GM19395 (cell line): ENCODE data around the gene SCAI.
"Not testable (repeated sequence)": the region's sequence is repeated elsewhere in the genome, so short reads cannot be mapped to it uniquely, and the experiment has no call there.

Source experiments
- ATAC-seq: cut with Tn5 transposase; IDR thresholded peaks from one replicate; pipeline ENCODE4 v1.9.1; 2021; ENCODE audit warnings: mild to moderate bottlenecking, moderate library complexity; ENCODE audit not compliant: unreplicated experiment

SCAI gene

DNA sequence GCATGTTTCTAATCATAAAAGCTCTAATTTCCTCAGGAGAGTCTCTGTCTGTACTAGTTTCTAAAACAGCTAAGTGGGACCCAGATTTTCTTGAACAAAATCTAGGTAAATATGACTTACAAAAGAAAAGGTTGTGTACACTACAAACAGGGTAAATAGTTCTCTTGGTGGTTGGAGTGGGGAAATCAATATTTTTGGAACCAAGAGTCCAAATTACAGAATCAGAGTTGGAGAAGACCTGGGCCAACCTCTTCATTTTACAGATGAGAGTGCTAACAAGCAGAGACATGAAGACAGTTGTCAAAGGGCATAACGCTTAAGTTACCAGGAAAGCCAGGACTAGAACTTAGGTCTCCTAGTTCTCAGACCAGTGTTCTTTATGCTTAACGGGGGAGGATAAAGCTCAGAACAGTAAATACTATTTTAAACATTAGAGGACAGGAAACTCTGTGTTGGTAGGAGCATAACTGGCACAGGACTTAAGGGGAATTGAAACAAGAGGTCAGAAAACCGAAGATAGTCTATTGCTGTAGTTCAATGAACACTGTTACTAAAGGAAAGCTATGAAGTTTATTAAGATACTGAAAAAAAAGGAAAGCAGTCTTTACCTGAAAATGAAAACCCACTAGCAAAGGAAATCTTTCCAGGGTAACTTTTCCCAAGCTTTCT lies 193.1 kb downstream of the SCAI start:
- no peak for ATAC-seq

DNA sequence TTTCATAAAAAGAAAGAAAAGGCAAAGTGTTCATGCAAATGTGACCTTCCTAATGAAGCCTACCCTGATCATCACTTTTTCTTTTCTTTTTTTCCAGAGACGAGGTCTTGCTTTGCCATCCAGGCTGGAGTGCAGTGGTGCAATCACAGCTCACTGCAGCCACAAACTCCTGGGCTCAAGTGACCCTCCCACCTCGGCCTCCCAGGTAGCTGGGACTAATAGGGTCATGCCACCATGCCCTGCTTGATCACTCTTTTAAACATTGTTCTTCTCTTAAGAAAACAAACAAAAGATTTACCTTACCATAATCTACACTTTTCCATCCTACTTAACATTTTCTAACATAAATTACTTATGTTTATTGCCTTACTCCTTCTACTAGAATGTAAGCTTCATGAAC lies 193.9 kb downstream of the SCAI start:
- no peak for ATAC-seq

DNA sequence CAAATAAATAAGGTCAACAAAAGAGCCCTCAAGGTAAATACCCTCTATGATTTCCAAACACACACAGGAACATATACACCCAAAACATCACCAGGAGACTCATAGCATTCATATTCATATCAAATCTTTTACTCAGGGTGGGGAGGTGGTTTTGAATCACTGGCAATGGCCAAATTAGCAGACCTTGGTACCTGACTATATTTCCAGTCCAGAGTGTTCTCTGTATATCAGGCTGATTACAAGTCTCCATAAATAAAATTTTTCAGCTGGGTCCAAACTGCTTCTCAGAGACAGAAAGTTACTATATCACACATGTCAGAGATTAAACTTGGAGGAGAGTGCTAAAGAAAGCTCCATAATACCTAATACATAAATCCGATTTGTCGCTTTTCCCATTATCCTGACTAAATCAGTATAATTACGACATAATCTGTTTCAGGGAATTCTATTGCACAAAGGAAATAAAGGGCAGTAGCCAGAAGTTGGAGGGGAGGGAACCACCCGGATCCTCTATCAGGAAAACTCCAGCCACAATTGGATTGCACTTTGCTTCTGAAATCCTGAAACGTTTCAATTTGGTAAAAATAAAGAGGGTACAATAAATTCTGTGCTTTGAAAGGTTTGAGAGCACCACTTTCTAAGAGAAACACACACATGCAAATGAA lies 195.5 kb downstream of the SCAI start:
- ATAC-seq, result no peak

- no peak for ATAC-seq
These were observed 197.2 kb downstream of the SCAI start for GRCh38 chr9:124946167-124946566.

DNA sequence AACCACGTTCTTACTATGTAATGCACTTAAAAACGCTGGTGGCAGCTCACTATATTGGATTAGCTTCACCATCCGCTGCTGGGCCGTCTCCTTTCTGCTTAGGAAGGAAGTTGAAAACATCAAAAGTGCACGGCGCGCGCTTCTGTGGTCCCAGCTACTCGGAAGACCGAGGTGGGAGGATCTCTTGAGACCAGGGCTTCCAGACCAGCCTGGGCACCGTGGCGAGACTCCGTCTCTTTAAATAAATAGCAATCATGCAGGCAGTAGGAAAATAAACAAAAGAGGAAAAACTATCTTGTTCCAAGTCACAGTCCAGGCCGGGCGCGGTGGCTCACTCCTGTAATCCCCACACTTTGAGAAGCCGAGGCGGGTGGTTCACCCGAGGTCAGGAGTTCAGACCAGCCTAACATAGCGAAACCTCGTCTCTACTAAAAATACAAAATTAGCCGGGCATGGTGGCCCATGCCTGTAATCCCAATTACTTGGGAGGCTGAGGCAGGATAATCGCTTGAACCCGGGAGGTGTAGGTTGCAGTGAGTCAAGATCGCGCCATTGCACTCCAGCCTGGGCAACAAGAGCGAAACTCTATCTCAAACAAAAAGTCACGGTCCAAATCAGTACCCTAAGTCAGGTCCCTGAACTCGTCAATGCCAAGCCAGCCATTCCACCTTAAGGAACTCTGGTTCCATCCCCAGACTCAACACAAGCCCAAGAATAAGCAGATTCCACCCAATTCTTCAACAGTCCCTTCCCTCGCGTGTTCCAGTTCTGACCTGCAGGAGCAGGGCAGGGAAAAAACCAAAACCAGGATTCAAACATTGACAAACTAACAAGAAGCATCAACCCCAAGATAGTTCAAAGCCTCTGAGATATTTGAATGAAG lies 201.4 kb downstream of the SCAI start:
- peak; percentile 39 for ATAC-seq

DNA sequence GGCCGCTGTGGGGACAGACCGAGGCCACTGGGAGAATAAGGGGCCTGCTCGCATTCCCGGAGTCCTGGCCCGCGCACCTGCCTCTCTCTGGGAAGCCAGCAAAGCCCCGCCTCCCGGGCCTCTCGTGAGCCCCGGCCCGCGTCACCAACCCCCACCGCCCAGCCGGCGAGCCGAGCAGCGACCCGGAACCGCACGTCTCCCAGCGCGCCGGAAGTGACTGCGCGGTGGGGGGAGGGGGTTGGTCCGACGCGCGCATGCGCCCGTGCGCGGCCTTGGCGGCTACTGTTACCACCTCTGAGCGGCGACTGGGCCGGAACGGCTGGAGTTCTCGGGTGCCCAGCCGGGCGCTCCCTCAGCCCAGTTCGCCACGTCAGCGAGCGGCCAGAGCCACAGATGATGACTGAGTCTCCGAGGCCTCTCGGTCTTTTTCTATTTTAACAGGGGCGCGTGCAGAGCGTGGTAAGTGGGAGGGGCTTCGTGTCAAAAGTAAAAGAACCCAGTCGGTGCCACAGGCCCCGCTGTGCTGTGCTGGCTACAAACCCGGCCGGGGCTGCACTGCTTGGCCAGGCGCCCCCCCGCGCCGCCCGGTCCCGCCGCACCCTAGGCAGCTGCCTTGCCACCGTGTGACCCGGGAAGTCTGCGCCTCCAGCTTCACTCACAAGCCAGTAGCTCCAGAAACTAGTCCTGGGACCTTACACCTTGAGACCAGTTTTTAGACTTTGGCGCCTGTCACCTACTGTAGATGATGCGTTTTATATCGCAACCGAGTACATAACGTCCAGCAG lies 202.2 kb downstream of the SCAI start, which contains the start of gene GOLGA1:
GOLGA1 (minus strand) TSS at position 190 of the 785 bp plus-strand sequence. CDS start 2,372 bp downstream, outside the sequence.
- ATAC-seq, result peak; percentile 77

DNA sequence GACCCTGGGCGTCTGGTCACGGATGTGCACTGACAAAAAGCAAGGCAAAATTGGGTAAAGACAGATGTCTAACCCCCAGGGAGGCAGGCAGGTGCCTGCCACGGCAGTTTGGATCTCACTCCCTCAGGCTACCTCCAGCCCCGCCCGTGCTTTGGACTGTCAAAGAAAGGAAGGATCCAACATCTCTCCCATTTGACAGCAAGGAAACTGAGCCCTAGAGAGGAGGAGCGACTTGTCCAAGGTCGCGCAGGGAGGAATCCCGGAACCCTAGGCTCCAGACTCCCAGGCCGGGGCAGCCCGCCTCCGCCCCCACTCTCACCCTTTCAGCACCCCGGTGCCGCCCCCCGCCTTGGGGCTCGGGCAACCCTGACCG lies 202.8 kb downstream of the SCAI start:
- peak; percentile 50 for ATAC-seq

GRCh38 chr9:124939944-124940343 lies 203.4 kb downstream of the SCAI start:
- no peak for ATAC-seq

DNA sequence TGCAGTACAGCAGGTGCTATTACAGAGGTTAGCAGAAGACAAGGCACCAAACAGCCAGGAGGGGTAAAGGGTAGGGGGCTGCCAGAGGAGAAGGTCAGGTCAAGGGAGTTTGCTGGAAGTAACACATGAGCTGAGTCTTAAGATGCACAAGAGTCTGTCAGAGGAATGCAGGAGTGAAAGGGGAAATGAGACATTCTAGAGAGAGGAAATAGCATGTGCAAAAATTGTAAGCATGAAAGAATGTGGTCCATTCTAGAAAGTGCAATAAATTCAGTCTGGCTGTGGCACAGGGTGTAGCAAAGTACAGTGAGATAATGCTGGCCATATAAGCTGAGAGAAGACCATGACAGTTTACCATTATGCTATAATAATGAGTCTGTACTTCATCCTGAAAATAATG lies 209.0 kb downstream of the SCAI start:
- no peak for ATAC-seq

DNA sequence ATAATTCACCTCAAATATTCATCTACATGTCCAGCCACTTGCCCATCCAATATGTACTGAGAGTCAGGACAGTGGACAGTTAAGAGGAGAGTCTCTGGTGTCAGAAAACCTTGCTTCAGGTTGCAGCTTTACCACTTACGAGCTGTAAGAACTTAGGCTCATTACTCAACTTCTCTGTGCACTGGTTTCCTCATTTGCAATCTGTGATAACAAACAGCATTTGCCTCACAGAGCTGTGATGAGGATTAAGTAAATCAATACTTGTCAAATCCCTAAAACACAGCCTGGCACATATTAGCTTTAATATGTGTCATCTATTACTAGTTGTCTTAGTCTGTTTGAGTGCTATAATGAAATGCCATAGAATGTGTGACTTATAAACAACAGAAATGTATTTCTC lies 211.0 kb downstream of the SCAI start:
- no peak for ATAC-seq

GRCh38 chr9:124929464-124929863 lies 213.9 kb downstream of the SCAI start:
- no peak for ATAC-seq

- no peak for ATAC-seq
These were observed 215.2 kb downstream of the SCAI start for GRCh38 chr9:124928116-124928515.

DNA sequence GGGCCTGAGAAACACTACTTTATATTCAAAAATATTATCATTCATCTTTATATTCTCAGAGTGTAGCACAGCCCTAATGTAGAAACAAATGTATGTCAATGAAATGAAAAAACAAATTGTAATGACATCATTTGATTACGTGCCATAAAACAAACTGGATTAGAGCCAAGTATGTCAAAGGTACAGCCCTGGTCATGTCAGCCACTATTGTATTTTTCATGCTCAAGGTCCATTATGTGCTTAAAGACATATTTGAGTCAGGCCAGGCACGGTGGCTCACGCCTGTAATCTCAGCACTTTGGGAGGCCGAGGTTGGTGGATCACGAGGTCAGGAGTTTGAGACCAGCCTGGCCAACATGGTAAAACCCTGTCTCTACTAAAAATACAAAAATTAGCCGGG lies 222.9 kb downstream of the SCAI start:
- ATAC-seq, result not testable (repeated sequence)

- no peak for ATAC-seq
These were observed 228.4 kb downstream of the SCAI start for GRCh38 chr9:124914753-124915405.

DNA sequence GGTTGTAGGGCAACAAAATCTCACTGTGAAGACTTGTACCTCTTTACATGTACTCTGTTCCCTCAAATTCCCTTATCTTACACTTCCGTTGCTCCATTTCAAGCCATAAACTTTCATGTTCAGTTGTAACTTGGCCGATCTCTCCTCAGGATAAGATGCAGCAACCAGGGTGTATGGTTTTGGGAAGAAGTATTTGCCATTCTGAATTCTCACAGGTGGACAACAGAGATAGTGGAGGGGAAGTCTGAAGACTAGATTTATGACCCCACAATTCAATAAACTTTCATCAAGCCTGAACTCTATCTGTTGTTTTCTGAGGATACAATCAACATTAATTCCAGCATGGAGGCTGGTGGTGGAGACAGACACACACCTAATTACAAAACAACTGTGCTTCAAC lies 229.9 kb downstream of the SCAI start:
- no peak for ATAC-seq

GRCh38 chr9:124911766-124912165 lies 231.6 kb downstream of the SCAI start:
- ATAC-seq, result no peak

- no peak for ATAC-seq
These were observed 235.2 kb downstream of the SCAI start for GRCh38 chr9:124908098-124908497.

DNA sequence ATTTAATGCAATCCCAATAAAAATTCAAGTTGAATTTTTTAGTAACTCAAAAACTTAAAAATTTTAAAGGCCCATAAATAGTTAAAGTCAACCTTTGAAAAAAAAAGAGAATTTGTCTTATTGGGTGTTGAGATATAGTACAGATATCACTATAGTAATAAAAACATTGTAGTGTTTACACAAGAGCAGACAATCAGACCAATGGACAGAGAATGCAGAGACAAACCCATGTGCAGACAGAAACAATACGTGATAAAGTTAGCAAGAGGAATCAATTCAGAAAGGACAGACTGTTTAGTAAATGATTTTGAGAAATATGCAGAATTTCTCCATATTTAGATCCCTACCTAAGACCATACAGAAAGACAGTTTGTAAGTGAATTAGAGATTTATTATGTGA lies 236.4 kb downstream of the SCAI start:
- ATAC-seq, result no peak

DNA sequence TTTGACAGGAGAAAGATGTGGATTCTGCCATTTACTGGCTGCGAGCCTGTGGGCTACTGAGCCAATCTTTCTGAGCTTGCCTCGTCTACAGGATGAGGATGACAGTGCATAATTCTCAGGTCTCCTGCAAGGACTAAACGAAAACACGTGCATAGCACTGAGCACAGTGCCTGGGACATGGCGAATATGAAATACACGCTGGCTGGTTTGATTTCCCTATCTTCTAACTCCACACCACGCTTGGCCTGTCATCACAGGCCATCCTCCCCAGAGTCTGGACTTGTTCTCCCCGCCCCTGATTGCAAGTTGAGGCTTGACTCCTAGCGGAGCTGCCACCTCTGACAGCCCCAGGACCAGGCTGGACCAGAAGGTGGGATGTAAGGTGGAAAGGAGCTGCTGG lies 243.5 kb downstream of the SCAI start:
- no peak for ATAC-seq
